Mesodermal cell (in vitro differentiated cells): ENCODE measurements around the gene ZNG1B.
"Not testable (repeated sequence)": the region's sequence is repeated elsewhere in the genome, so short reads cannot be mapped to it uniquely, and the experiment has no call there.

ENCODE experiments used
- H3K27ac ChIP-seq: 2 replicates; pipeline ENCODE4 v1.7.0; 2013; ENCODE audit warnings: mild to moderate bottlenecking, low read depth, low read length, moderate library complexity; ENCODE audit not compliant: severe bottlenecking
- H3K36me3 ChIP-seq: 2 replicates; pipeline ENCODE4 v1.7.1; 2013; ENCODE audit warnings: mild to moderate bottlenecking, low read length, moderate library complexity; ENCODE audit not compliant: control insufficient read depth, insufficient read depth
- H3K4me1 ChIP-seq: one replicate; pipeline ENCODE4 v1.7.1; 2013; ENCODE audit warnings: mild to moderate bottlenecking, low read length; ENCODE audit not compliant: insufficient read depth, control insufficient read depth, poor library complexity, severe bottlenecking
- H3K4me3 ChIP-seq: 2 replicates; pipeline ENCODE4 v1.7.0; 2013; ENCODE audit warnings: low read length, control low read depth, mild to moderate bottlenecking; ENCODE audit not compliant: insufficient read depth, poor library complexity, severe bottlenecking; ENCODE audit errors: extremely low read depth
- H3K9me3 ChIP-seq: 2 replicates; pipeline ENCODE4 v1.7.1; 2013; ENCODE audit warnings: mild to moderate bottlenecking, low read length, moderate library complexity; ENCODE audit not compliant: control insufficient read depth
- WGBS, 2 experiments: methylation state at CpG; one replicate each; pipeline ENCODE4 v1.1.5; 2013; ENCODE audit warnings: missing lambda C conversion rate in 2 of 2; ENCODE audit not compliant: insufficient coverage in 2 of 2; 5-methylcytosine and 5-hydroxymethylcytosine counted together

ZNG1B gene

GRCh38 chr2:113528126-113528525, 90.6 kb downstream of the ZNG1B start:
- H3K9me3 ChIP-seq, H3K36me3 ChIP-seq, H3K27ac ChIP-seq, H3K4me1 ChIP-seq, H3K4me3 ChIP-seq: not testable (repeated sequence)
- 83% methylated on average over 1 of the region's 5 CpGs; no CpG with 5 or more reads in 1 of the 2 experiments for WGBS, 2 experiments

GRCh38 chr2:113528904-113529303, 91.4 kb downstream of the ZNG1B start:
- 78% methylated on average over 3 of the region's 3 CpGs; no CpG with 5 or more reads in 1 of the 2 experiments for WGBS, 2 experiments
- H3K27ac ChIP-seq, H3K36me3 ChIP-seq, H3K4me1 ChIP-seq, H3K9me3 ChIP-seq, H3K4me3 ChIP-seq: not testable (repeated sequence)

DNA sequence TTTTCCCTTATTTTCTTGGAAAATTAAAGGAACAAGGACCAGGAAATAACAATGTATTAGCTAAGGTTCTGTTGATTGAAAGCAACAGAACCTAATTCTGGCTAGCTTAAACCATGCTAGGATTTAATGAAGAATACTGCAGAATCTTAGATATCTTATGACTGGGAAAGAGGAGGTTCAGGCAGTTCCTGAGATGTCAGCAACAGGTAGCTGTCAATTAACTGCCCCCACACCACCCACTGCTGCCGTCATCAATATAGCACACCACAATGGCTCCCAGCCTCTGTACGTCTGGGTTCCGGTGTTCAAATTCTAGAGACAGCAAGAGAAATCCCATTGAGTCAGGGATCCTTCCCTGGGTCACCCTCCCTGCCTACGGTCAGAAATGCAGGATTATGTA, 95.5 kb downstream of the ZNG1B start:
- no CpG with 5 or more reads among the region's 4 CpGs for WGBS, 2 experiments
- H3K27ac ChIP-seq, H3K4me3 ChIP-seq, H3K9me3 ChIP-seq, H3K36me3 ChIP-seq, H3K4me1 ChIP-seq: not testable (repeated sequence)

GRCh38 chr2:113536573-113536972, 99.1 kb downstream of the ZNG1B start:
- H3K9me3 ChIP-seq, H3K4me3 ChIP-seq, H3K4me1 ChIP-seq, H3K27ac ChIP-seq, H3K36me3 ChIP-seq: not testable (repeated sequence)
- WGBS, 2 experiments = 80 to 100% methylated on average over 1 of the region's 6 CpGs

DNA sequence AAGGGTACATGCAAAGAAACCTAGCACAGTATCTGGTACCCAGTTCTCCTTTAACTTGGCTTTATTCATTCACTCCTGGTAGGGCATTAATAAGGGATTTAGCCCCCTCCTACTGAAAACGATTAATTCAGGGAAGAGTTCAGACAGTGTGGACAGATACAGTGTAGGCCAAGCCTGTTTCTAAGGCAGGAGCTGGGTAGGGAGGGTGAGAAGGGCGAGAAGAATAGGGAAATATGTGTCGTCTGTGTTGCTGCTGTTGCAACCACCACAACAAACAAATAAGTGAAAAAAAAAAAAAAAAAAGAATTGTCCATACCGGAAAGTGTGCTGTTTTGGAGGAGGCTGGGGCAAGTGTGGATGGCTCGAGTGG, 103.3 kb downstream of the ZNG1B start:
- H3K36me3 ChIP-seq, H3K9me3 ChIP-seq, H3K4me1 ChIP-seq, H3K27ac ChIP-seq, H3K4me3 ChIP-seq: not testable (repeated sequence)
- WGBS, 2 experiments = no CpG with 5 or more reads among the region's 5 CpGs

DNA sequence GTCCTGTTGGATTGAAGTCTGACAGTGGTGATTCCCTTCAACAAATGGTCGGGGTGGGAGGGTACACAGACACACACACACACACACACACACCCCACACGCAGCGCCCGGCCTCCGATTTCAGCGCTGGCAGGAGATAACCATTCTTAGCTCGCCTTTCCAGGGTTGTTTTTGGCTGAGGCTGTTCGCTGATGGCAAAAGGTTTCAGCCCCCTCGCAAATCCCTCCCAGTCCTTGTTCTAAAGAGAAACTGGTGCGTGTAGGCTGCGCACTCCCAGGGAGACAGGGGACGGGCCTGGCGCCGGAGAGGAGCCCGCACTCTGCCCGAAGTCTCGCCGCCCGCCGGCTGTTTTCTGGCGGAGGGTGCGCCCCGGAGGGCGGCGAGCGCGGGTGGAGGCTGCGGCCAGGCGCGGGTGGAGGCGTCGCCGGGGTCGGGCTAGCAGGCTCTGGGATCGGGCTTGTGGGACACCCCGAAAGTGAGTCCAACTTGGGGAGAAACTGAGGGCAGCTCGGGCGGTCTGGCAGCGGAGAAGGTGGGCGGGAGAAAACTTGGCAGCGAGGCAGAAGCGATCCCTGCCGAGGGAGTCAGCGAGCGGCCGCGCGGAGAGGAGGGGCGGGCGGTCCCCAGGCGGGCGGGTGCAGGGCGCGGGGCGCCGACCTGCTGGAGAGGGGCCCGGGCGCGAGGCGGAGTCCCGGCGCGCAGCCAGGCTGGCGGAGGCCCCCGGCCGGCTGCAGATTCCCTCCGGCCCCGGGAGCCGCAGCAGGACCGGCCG, 103.9 kb downstream of the ZNG1B start:
- H3K27ac ChIP-seq, H3K4me1 ChIP-seq, H3K9me3 ChIP-seq, H3K36me3 ChIP-seq: not testable (repeated sequence)
- WGBS, 2 experiments = 0 to 1% methylated on average over 37 to 54 of the region's 71 CpGs
- peak overlapping the region; percentile 33 for H3K4me3 ChIP-seq

GRCh38 chr2:113541976-113542485, 104.5 kb downstream of the ZNG1B start:
- H3K4me3 ChIP-seq = peak overlapping the region; percentile 33
- H3K4me1 ChIP-seq, H3K36me3 ChIP-seq, H3K9me3 ChIP-seq, H3K27ac ChIP-seq: not testable (repeated sequence)
- WGBS, 2 experiments = 0 to 2% methylated on average over 14 to 16 of the region's 64 CpGs

DNA sequence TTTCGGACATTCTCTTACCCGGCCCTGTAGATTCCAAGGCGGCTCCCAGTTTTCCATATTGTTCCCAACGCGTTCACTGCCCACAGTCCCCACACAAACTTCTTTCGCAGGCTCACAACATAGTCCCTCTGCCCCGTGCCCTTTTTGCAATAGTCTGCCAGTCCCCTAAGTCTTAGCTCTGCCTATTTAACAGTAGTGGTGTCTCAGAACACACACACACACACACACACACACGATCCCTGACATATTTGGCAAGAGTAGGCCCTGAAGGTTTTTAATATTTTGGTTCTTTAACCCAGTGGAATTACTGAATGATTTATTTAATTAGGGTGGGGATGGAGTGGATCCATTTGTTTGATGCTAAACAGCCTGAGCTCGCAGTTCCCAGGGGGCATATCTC, 105.0 kb downstream of the ZNG1B start:
- not testable (repeated sequence) for H3K4me3 ChIP-seq, H3K4me1 ChIP-seq, H3K27ac ChIP-seq, H3K36me3 ChIP-seq, H3K9me3 ChIP-seq
- no CpG with 5 or more reads among the region's 9 CpGs for WGBS, 2 experiments
